Activated gamma-delta T cell treated with anti-CD3 and anti-CD28 coated beads, Interleukin-2, amount 50 U/mL, for 16 hours (primary cell): ENCODE data around the gene RAET1L.
"Not testable (repeated sequence)": the region's sequence is repeated elsewhere in the genome, so short reads cannot be mapped to it uniquely, and the experiment has no call there.

Experiments
- DNase-seq: peaks from one replicate; pipeline ENCODE4 v3.0.0-alpha.2; 2020; ENCODE audit warnings: low read depth

Gene RAET1L

GRCh38 chr6:150044621-150045145, 19.4 kb upstream of the RAET1L start:
- no peak for DNase-seq

DNA sequence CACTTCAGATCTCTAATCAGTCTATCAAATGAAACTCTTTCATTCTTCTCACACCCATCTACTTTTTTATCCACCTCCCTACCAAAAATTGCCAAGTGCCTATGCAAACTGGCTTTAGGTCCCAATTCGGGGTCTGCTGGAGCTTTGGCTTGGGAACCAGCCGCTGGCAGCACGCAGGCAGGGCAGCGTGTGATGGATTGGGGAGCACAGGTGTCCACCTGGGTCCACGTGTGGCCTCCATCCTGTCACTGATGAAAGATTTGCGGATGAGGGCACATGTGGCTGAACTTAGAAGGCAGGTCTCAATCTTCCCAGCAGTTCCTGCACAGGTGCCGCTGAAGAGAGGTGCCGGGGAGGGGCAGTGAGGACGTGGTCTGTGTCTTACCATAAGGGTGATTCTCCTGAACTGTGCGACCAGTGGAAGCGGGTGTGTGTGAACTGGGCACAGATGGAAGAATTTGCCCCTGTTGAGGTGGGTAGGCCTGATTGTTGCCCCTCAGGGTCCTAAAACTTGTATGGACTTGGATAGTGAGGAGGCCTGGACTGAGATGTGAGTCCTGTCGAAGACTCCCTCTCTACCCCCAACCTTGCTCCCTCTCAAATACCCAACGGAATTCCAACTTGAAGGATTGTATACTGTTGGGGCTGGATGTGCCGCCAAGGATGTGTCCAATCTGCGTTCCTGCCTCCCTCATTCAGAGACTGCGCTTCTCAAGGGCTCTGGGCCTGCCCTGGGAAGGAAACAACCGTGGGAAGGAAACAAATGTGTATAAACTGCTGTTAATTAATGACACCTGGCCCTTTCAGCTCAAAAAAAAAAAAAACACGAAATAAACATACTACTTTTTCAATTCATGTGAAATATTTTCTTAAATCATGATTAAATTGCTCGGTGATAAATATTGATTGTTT, 18.4 kb upstream of the RAET1L start:
- no peak for DNase-seq

- no peak for DNase-seq
Measured at GRCh38 chr6:150043096-150043495, 17.8 kb upstream of the RAET1L start.

DNA sequence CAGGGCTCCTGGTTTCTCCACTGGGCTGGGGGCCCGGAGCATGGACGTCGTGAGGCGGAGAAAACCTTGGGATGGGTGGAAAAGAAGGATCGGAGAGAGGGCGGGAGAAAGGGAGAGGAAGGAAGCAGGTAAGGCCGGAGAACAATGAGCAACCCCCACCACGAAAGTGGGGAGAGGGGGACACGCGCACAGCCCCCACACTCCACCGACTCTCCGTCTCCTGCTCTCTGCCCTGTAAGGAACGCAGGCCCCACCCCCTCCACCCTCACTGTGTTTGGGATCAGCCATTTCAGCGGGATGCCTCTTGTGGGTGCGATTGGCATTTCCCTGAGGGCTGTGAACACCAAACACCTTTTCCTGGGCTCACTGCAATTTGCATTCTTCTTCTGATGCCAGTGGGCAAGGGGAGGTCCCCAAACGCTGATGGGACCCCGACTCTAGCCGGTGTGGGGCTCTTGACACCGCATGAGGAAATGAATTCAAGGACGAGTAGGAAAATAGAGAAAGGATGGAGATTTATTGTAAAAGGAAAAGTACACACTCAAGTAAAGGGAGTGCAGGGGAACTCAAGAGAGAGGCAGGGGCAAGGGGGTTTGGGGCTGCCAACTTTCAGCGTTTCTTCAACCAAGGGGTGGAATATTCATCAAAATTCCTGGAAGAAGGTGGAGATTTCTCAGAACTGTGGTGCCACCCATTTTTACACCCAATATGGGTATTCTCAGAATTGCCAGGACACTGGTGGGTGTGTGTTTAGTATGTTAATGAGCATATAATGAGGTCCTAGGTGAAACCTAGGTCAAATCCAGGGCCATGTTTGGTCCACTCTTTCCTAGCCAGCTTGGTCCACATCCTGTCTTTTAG, 13.1 kb upstream of the RAET1L start:
- DNase-seq, result no peak

DNA sequence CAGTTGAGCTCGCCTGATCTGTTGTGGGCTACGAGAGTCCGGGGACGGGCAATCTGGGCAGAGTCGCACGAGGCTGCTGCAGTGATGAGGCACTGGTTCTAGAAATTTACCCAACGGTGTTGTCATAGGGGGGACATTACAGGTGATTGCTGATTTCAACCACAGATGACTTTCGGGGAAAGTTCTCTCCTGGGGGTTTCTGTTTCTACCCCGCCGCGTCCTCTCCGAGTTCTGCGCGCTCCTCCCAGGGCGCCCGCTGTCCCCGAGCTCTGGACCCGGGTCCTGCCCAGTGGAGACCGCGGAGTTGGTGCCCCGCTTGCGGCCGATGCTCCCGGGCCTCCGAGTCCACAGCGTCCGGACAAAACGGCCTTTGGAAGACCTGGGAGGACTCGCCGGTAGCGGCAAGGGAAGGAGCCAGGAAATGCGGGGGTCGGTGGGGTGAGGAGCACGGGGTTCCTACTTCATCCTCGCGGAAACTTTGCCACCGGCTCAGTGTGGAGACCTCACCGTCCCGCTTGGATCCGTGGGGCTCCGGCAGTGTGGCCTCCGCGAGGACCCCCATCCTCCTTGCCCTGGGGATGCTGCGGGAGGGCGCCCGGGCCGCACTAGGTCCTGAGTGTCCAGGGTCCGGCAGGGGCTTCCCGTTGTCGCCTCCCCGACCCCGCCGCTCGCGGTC, 12.3 kb upstream of the RAET1L start:
- DNase-seq, result no peak

GRCh38 chr6:150036081-150036480, 10.7 kb upstream of the RAET1L start:
- DNase-seq, result no peak

DNA sequence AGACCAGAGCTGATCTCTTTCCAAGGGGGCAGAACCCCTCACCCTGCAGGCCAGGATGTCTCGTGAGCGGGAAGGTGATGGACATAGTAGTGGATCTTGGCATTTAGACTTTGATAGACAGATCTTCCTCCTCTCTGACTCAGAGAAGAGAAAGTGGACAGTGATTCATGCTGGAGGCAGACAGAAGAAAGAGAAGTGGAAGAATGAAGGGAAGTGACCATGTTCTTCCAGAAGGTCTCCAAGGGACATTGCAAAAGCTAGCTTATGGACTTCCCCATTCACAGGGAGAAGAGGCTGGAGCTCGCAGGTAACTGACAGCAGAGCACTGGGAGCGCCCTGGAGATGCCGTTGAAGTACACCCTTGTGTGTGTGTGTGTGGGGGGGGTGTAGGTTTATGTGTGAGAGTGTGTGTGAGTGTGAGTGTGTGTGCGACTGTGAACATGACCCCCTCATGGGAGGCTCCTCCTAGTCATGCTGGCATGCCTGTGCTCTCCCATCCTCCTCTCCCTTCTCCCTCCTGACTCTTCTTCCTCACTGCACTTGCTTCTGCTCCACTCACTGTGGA, 8.0 kb upstream of the RAET1L start:
- no peak for DNase-seq

GRCh38 chr6:150032598-150032997, 7.3 kb upstream of the RAET1L start:
- DNase-seq, result no peak

DNA sequence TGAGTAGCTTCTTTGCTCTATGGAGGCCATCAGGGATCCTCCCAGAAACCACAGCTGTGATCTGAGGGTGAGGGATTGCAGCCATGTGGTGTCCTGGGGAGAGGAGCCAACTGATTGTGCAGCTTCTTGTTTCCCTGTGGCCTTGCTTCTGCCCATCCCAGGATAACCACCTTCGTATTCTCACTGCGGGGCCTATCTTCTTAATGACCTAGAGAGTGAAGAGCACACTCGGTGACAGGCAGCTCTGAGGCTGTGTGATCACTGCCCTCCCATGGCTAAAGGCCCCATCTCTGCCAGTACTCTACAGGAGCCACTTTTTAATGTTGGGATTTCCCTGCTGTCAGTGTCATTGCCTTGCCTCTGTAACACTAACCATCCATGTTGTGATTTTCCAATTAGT, 5.3 kb upstream of the RAET1L start:
- DNase-seq, result no peak

DNA sequence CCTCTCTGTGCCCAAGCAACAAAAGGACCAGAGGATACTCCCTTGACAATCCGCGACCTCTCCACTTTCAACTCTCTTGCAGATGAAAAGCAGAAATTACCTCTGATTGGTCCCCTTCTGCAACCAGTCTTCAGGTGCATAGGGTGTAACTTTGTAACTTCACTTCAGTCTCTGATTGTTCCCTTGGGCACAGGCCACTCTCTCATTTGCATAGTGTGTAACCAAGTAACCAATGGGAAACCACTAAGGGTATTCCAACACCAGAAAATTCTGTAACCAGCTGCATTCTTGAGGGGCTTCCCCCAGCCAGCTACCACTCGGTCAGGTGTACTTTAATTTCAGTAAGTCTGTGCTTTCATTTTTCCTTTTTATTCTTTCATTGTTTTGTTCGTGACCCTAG, 4.4 kb upstream of the RAET1L start:
- DNase-seq, result no peak

DNA sequence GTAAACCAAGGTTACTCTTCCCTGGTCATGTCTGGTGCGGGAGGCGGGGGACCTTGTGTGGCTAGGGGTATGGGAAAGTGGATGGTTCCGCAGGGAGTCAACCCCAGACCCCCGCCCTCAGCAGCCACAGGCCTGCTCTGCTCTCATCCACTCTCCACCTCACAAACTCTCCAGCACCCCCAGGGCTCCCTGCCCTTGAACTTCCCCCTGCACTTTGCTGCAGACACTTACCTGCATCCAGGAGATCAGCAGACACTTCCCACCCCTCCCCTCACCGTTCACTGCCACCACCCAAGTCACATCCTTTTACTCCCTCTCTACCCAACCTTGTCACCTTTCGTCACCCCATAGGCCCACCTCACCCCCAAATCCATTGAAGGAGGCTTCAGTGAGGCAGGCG, 3.9 kb upstream of the RAET1L start:
- no peak for DNase-seq

- no peak for DNase-seq
Measured at GRCh38 chr6:150028799-150029198, 3.5 kb upstream of the RAET1L start.

- no peak for DNase-seq
Measured at GRCh38 chr6:150027806-150028565, 2.7 kb upstream of the RAET1L start.

GRCh38 chr6:150026976-150027805, 1.9 kb upstream of the RAET1L start:
- DNase-seq, result no peak

DNA sequence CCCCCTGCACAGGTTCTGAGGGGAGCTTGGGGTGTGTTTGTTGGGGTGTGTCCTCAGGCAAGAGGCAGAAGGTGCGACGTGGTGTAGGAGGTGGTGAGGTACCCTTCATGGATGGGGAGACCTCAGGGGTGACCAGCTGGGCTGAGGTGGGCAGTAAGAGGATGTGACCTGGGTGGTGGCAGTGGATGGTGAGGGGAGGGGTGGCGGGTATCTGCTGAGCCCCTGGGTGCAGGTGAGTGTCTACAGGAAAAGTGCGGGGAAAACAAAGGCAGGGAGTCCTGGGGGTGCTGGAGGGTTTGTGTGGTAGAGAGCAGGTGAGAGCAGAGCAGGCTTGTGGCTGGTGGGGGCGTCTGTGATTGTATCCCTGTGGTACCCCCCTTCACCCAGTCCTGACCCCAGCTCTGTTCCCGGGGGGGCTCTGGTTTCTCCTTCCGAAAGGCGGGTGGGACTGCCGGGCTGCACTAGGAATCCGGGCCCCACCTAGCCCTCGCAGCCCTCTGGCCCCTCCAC, 631 bp downstream of the RAET1L start:
- no peak for DNase-seq

DNA sequence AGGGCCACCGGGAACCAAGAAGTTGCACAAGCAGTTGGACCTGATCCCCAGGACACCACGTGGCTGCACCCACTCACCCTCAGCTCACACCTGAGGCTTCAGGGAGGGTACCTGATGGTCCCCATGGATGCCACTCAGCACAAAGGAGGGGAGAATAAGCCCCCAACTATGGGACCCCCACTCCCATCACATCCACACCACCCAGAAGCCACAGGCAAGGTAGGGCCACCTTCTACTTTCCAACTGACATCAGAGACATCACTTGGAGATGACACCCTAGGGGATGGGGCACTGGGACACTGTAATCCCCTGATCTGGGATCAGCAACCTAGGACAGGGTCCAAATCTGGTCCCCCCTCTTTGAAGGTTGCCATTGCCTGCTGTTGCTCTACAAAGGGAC, 1.3 kb downstream of the RAET1L start:
- DNase-seq, result not testable (repeated sequence)

DNA sequence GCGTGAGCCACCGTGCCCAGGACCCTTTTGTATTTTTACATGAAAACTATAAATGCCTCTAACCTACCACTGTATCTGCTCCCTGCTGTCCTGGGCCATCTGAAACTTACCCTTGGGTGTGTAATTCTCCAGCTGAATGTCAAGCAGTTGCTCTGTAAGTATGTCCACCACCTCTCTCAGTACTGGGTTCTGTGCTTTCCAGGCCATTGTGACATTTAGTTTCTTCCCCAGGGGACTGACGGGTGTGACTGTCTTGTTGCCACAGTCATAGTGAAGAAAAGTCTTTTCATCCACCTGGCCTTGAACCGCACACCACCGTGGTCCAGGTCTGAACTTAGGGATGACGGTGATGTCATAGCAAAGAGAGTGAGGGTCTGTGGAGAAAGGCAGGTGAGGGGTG, 3.5 kb downstream of the RAET1L start:
- DNase-seq, result not testable (repeated sequence)

DNA sequence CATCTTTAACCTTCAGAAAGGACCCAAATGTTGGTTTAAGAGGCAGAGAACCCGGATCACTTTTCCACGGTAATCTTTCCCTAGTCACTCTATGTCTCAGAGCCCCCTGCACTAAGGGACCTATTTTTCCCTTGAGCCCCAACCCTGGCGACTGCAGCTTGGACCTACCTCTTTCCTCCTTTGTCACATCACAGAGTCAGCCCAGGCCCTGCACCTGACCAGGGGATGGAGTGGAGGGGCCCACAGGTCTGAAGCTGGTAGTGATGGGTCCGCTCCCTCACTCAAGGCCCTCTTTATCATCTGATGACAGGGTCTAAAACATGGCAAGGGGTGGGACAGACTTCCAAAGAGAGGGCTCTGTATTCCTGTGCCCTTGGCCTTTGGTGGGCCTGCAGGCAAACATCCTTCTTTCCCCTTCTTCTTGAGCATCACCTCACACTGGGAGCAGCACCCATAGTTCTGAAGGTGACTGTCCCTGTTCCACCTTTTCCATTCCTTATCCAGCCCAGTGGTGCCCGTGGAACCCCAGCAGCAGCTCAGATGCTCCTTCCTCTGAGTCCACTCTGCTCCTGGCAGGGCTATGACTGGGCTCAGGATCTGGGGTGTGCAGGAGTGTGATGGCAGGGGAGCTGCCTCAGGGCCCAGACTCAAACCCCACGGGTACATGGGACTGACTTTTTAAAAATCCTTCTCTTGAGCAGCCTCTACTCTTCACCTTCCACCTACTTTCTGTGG, 6.3 kb downstream of the RAET1L start:
- no peak for DNase-seq

- not testable (repeated sequence) for DNase-seq
Measured at GRCh38 chr6:150017186-150017521, 8.2 kb downstream of the RAET1L start.
